CD4-positive, alpha-beta memory T cell (primary cell): ENCODE measurements around the gene NDUFS1. TPM values are rescaled to one million over a fixed set of nuclear protein-coding genes. Genes with fewer than 3 reads are reported as not detected.
"Not testable (repeated sequence)": the region's sequence is repeated elsewhere in the genome, so short reads cannot be mapped to it uniquely, and the experiment has no call there.

ENCODE experiments used
- CTCF ChIA-PET: fragments of 350-600 bp; sonication (Branson Sonifier 250); formaldehyde crosslinking; loops from one replicate; lab custom pipeline; 2021; ENCODE audit warnings: inconsistent platforms; ENCODE audit not compliant: partially characterized antibody; lab: Charles Lee
- POLR2A ChIA-PET: fragments of 350-600 bp; sonication (Branson Sonifier 250); formaldehyde crosslinking; loops from one replicate; lab custom pipeline; 2021; ENCODE audit not compliant: partially characterized antibody; lab: Charles Lee
- DNase-seq, 5 donors: peaks; one replicate each; pipeline versions ENCODE4 v3.0.0 to v3.0.0-alpha.2; 2020 to 2022; ENCODE audit warnings: mixed read lengths in 1 of 5
- H3K27ac ChIP-seq: one replicate; pipeline ENCODE4 v1.7.0; 2013; ENCODE audit warnings: low read depth, low read length
- H3K27me3 ChIP-seq: 2 replicates; pipeline ENCODE4 v1.7.0; 2013; ENCODE audit warnings: mild to moderate bottlenecking, low read length, moderate library complexity; ENCODE audit not compliant: insufficient read depth
- H3K36me3 ChIP-seq: 2 replicates; pipeline ENCODE4 v1.7.0; 2013; ENCODE audit warnings: mild to moderate bottlenecking, low read length, moderate library complexity; ENCODE audit not compliant: insufficient read depth
- H3K4me1 ChIP-seq: 2 replicates; pipeline ENCODE4 v1.7.0; 2013; ENCODE audit warnings: mild to moderate bottlenecking, low read length, moderate library complexity; ENCODE audit not compliant: insufficient read depth
- H3K4me3 ChIP-seq, 2 donors: one replicate each; pipeline ENCODE4 v1.7.0; 2013; ENCODE audit warnings: low read length in 2 of 2, mild to moderate bottlenecking in 1 of 2
- H3K9me3 ChIP-seq, 2 donors: one replicate each; pipeline ENCODE4 v1.7.0; 2013; ENCODE audit warnings: low read length in 2 of 2, control low read depth in 1 of 2; ENCODE audit not compliant: control insufficient read depth in 1 of 2
- H3K27ac Mint-ChIP-seq, 7 donors: one replicate each; pipeline ENCODE4 v1.8.0; 2020 to 2021; ENCODE audit warnings: mixed read lengths in 7 of 7, mild to moderate bottlenecking in 6 of 7, inconsistent platforms in 3 of 7, moderate library complexity in 3 of 7
- H3K27me3 Mint-ChIP-seq, 2 donors: one replicate each; pipeline ENCODE4 v1.8.0; 2020 to 2021; ENCODE audit warnings: mixed read lengths in 2 of 2
- H3K36me3 Mint-ChIP-seq, 2 donors: one replicate each; pipeline ENCODE4 v1.8.0; 2020 to 2021; ENCODE audit warnings: mixed read lengths in 2 of 2, inconsistent platforms in 1 of 2, mild to moderate bottlenecking in 1 of 2
- H3K4me1 Mint-ChIP-seq, 4 donors: one replicate each; pipeline ENCODE4 v1.8.0; 2020 to 2021; ENCODE audit warnings: mixed read lengths in 4 of 4, mild to moderate bottlenecking in 1 of 4
- H3K4me3 Mint-ChIP-seq, 8 donors: one replicate each; pipeline ENCODE4 v1.8.0; 2020 to 2021; ENCODE audit warnings: mixed read lengths in 8 of 8, mild to moderate bottlenecking in 7 of 8, moderate library complexity in 6 of 8, inconsistent platforms in 3 of 8
- H3K9me3 Mint-ChIP-seq, 8 donors: one replicate each; pipeline ENCODE4 v1.8.0; 2020 to 2021; ENCODE audit warnings: mixed read lengths in 8 of 8, mild to moderate bottlenecking in 5 of 8, inconsistent platforms in 3 of 8, moderate library complexity in 1 of 8
- intact Hi-C: fragments of 100-400 bp; cut with micrococcal nuclease; formaldehyde crosslinking; loops from one replicate; pipeline ENCODE4 v1.15.1; 2023
- polyA plus RNA-seq, 2 donors: library from polyadenylated mRNA; unstranded; fragments of 300-500 nt; fragmentation: Illumina TruSeq; gene quantifications; one replicate each; pipeline ENCODE4 v1.2.3, GENCODE V29; 2021
- total RNA-seq, 2 experiments: library from RNA; stranded (reverse); gene quantifications; one replicate each; pipeline ENCODE4 v1.2.3, GENCODE V29; 2021

The NDUFS1 gene
- total and polyA plus RNA-seq, 4 experiments from 2014 or later, result 32.1 to 57.6 (median 52.8) TPM

GRCh38 chr2:206083602-206084438, 75.4 kb downstream of the NDUFS1 start:
- ChIA-PET CTCF (interaction anchor here (0.7 to 1.1 kb wide), 4 partner anchors 9 to 78 kb away, joined by 3 read pairs; no protein-coding TSS in a partner anchor), POLR2A (interaction anchor here (0.5 to 2.2 kb wide), 5 partner anchors 10 to 1447 kb away, joined by 3 to 13 read pairs (median 4); partner anchors contain the start of genes EEF1B2 and NDUFS1)
- H3K27me3 Mint-ChIP-seq, result no peaks in the 10 kb centered on the region
- Histone ChIP-seq H3K27ac (peak overlapping the region; percentile 98), H3K4me3 (peak overlapping the region; percentile 60 to 95), H3K27me3 (no peaks in the 10 kb centered on the region), H3K9me3 (no peaks in the 10 kb centered on the region), H3K4me1 (peaks cover 50% of the 10 kb centered on the region), H3K36me3 (no peaks in the 10 kb centered on the region)
- H3K4me3 Mint-ChIP-seq, result peak overlapping the region; percentile 93 to 98 (median 98)
- peak in 4 of 5 donors; percentile 3 to 22 (median 14) for DNase-seq
- intact Hi-C loops, result loop anchor here (2.0 to 10.0 kb wide), 3 partner anchors 191 to 1627 kb away; partner anchors contain the start of genes CCNYL1, FASTKD2, MDH1B and ZDBF2
- peak overlapping the region; percentile 96 to 99 (median 97) for H3K27ac Mint-ChIP-seq
- H3K9me3 Mint-ChIP-seq, result no peaks in the 10 kb centered on the region
- peaks cover 0 to 22% of the 10 kb centered on the region in 2 donors for H3K36me3 Mint-ChIP-seq
- peaks cover 33 to 63% (median 46%) of the 10 kb centered on the region in 4 donors for H3K4me1 Mint-ChIP-seq

- Histone ChIP-seq H3K27ac (no peak overlapping the region), H3K4me3 (no peak overlapping the region), H3K4me1 (peaks cover 41% of the 10 kb centered on the region), H3K27me3 (no peaks in the 10 kb centered on the region), H3K9me3 (no peaks in the 10 kb centered on the region), H3K36me3 (no peaks in the 10 kb centered on the region)
- no peaks in the 10 kb centered on the region for H3K9me3 Mint-ChIP-seq
- H3K4me1 Mint-ChIP-seq, result peaks cover 35 to 68% (median 51%) of the 10 kb centered on the region in 4 donors
- no peak for DNase-seq
- peak overlapping the region in 1 of 7 donors; percentile 67 for H3K27ac Mint-ChIP-seq
- ChIA-PET POLR2A (interaction anchor here (1.4 kb wide), 1 partner anchor 29 kb away, joined by 3 read pairs; no protein-coding TSS in a partner anchor), CTCF (no interaction called here)
- peaks cover 0 to 22% of the 10 kb centered on the region in 2 donors for H3K36me3 Mint-ChIP-seq
- intact Hi-C loops, result loop anchor here (10.0 kb wide), 2 partner anchors 192 to 682 kb away; partner anchors contain the start of genes FASTKD2, MDH1B and ZDBF2
- no peaks in the 10 kb centered on the region for H3K27me3 Mint-ChIP-seq
- peak overlapping the region in 1 of 8 donors; percentile 49 for H3K4me3 Mint-ChIP-seq
Observed at GRCh38 chr2:206082298-206082843, 76.9 kb downstream of the NDUFS1 start.

DNA sequence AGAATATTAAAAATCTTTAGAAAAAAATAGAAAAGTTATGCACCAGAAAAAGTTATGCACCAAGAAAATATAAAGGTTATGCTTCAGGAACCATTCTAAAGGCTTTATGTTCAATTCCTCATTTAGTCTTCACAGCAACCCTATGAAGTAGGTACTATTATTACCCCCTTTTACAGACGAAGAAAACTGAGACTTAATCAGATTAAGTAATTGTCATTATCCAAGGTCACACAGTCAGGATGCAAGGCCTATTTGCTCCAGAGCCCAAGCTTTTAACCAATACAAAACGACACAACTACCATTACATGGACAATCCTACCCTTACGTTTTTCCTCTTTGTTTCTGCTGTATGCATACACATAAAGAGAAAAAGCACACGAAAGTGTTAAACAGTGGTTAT, 78.3 kb downstream of the NDUFS1 start:
- intact Hi-C loops, result loop anchor here (10.0 kb wide), 2 partner anchors 194 to 684 kb away; partner anchors contain the start of genes FASTKD2, MDH1B and ZDBF2
- Histone ChIP-seq H3K27me3 (no peaks in the 10 kb centered on the region), H3K27ac (no peak overlapping the region), H3K36me3 (no peaks in the 10 kb centered on the region), H3K4me3 (no peak overlapping the region), H3K9me3 (no peaks in the 10 kb centered on the region), H3K4me1 (peaks cover 40% of the 10 kb centered on the region)
- POLR2A ChIA-PET, result no interaction called here
- Mint-ChIP-seq H3K27me3 (no peaks in the 10 kb centered on the region), H3K27ac (peak overlapping the region in 2 of 7 donors; percentile 3 to 69), H3K4me3 (peak overlapping the region in 2 of 8 donors; percentile 25 to 61), H3K36me3 (peaks cover 0 to 14% of the 10 kb centered on the region in 2 donors), H3K4me1 (peaks cover 32 to 62% (median 47%) of the 10 kb centered on the region in 4 donors), H3K9me3 (no peaks in the 10 kb centered on the region)
- no peak for DNase-seq
- CTCF ChIA-PET, result interaction anchor here (0.6 kb wide), 1 partner anchor 165 kb away, joined by 3 read pairs; no protein-coding TSS in a partner anchor

- H3K4me1 Mint-ChIP-seq, result peaks cover 36 to 64% (median 51%) of the 10 kb centered on the region in 4 donors
- H3K36me3 Mint-ChIP-seq, result peaks cover 3 to 13% of the 10 kb centered on the region in 2 donors
- H3K27ac Mint-ChIP-seq, result peak overlapping the region in 3 of 7 donors; percentile 4 to 70 (median 48)
- no peak for DNase-seq
- Histone ChIP-seq H3K27me3 (no peaks in the 10 kb centered on the region), H3K27ac (no peak overlapping the region), H3K4me1 (peaks cover 42% of the 10 kb centered on the region), H3K4me3 (no peak overlapping the region), H3K9me3 (no peaks in the 10 kb centered on the region), H3K36me3 (no peaks in the 10 kb centered on the region)
- intact Hi-C loops, result loop anchor here (10.0 kb wide), 2 partner anchors 195 to 685 kb away; partner anchors contain the start of genes FASTKD2, MDH1B and ZDBF2
- H3K27me3 Mint-ChIP-seq, result no peaks in the 10 kb centered on the region
- ChIA-PET CTCF (interaction anchor here (1.2 kb wide), 1 partner anchor 10 kb away, joined by 3 read pairs; no protein-coding TSS in a partner anchor), POLR2A (no interaction called here)
- H3K9me3 Mint-ChIP-seq, result no peaks in the 10 kb centered on the region
- H3K4me3 Mint-ChIP-seq, result peak overlapping the region in 2 of 8 donors; percentile 4 to 41
Observed at GRCh38 chr2:206079699-206080465, 79.4 kb downstream of the NDUFS1 start.

DNA sequence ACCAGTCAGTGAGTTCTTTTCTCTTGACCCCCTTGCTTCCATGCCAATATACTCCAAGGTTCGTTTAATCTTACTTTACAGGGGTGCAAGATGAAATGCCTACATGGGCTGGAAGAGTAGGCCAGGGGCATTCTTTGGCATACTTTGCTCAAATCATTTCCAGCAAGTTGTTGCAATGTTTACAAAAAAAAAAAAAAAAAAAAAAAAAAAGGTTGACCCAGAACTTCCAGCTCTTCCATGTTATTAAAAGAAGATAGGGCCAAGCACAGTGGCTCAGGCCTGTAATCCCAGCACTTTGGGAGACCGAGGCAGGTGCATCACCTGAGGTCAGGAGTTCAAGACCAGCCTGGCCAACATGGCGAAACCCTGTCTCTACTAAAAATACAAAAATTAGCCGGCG, 81.4 kb downstream of the NDUFS1 start:
- intact Hi-C loops, H3K27me3 ChIP-seq, DNase-seq, H3K4me3 Mint-ChIP-seq, H3K27ac ChIP-seq, H3K9me3 Mint-ChIP-seq, H3K9me3 ChIP-seq, H3K27ac Mint-ChIP-seq, H3K4me3 ChIP-seq, H3K27me3 Mint-ChIP-seq, H3K36me3 ChIP-seq, H3K36me3 Mint-ChIP-seq: not testable (repeated sequence)
- peaks cover 41% of the 10 kb centered on the region for H3K4me1 ChIP-seq
- CTCF ChIA-PET, result interaction anchor here (1.0 kb wide), 1 partner anchor 11 kb away, joined by 3 read pairs; no protein-coding TSS in a partner anchor
- H3K4me1 Mint-ChIP-seq, result peaks cover 33 to 60% (median 45%) of the 10 kb centered on the region in 4 donors
- POLR2A ChIA-PET, result interaction anchor here (1.3 kb wide), 1 partner anchor 8 kb away, joined by 5 read pairs; the partner anchor contains the start of gene INO80D

DNA sequence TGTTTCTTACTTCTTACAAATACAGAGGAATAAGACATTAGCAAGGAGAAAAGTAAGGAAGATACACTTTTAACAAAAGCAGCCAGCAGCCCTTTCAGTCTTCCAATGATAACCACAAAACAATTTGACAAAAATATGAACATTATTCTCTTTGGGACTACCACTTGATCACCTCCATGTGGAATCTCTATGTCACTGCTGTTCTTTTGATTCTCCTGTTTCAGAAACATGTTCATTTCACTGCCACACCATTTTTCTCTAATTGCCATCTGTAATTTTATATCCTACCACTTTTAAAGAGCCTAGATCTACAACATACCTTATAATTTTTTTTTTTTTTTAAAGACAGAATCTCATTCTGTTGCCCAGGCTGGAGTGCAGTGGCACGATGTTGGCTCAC, 84.1 kb downstream of the NDUFS1 start:
- ChIA-PET CTCF (interaction anchor here (0.7 to 1.1 kb wide), 2 partner anchors 9 to 714 kb away, joined by 3 read pairs; no protein-coding TSS in a partner anchor), POLR2A (no interaction called here)
- DNase-seq, result no peak
- Mint-ChIP-seq H3K27ac (no peak overlapping the region), H3K4me3 (no peak overlapping the region), H3K9me3 (no peaks in the 10 kb centered on the region), H3K36me3 (peaks cover 8% of the 10 kb centered on the region in 2 donors), H3K27me3 (no peaks in the 10 kb centered on the region), H3K4me1 (peaks cover 30 to 56% (median 39%) of the 10 kb centered on the region in 4 donors)
- no peak overlapping the region for H3K4me3 ChIP-seq
- H3K4me1 ChIP-seq, result peaks cover 25% of the 10 kb centered on the region
- H3K27me3 ChIP-seq, result no peaks in the 10 kb centered on the region
- H3K36me3 ChIP-seq, result no peaks in the 10 kb centered on the region
- H3K9me3 ChIP-seq, result no peaks in the 10 kb centered on the region
- H3K27ac ChIP-seq, result no peak overlapping the region
- intact Hi-C loops, result no loop called here
